ENCODE measurements around the gene OLFM3. TPM values are rescaled to one million over a fixed set of nuclear protein-coding genes. Genes with fewer than 3 reads are reported as not detected.

The OLFM3 gene
- total RNA-seq, 4 donors from 2014 or later = not detected

- no peaks in the 10 kb centered on the region for H3K9me3 ChIP-seq
- DNase-seq = no peak
- TF ChIP-seq, protein P1, sequence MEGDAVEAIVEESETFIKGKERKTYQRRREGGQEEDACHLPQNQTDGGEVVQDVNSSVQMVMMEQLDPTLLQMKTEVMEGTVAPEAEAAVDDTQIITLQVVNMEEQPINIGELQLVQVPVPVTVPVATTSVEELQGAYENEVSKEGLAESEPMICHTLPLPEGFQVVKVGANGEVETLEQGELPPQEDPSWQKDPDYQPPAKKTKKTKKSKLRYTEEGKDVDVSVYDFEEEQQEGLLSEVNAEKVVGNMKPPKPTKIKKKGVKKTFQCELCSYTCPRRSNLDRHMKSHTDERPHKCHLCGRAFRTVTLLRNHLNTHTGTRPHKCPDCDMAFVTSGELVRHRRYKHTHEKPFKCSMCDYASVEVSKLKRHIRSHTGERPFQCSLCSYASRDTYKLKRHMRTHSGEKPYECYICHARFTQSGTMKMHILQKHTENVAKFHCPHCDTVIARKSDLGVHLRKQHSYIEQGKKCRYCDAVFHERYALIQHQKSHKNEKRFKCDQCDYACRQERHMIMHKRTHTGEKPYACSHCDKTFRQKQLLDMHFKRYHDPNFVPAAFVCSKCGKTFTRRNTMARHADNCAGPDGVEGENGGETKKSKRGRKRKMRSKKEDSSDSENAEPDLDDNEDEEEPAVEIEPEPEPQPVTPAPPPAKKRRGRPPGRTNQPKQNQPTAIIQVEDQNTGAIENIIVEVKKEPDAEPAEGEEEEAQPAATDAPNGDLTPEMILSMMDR (IDR thresholded peaks at IDR 0.05) = no peak
- no peak for TF ChIP-seq POLR2A (IDR thresholded peaks at IDR 0.05)
- WGBS, 2 donors = 14 to 19% methylated on average over 2 of the region's 2 CpGs
- no peaks in the 10 kb centered on the region for H3K36me3 ChIP-seq
- H3K4me3 ChIP-seq = no peak overlapping the region
- H3K4me1 ChIP-seq = no peaks in the 10 kb centered on the region
- H3K27me3 ChIP-seq = no peaks in the 10 kb centered on the region
- H3K27ac ChIP-seq = no peak overlapping the region
- intact Hi-C loops (cut with DNase I) = no loop called here
Observed at GRCh38 chr1:101980974-101981373, 15.8 kb downstream of the OLFM3 start.

GRCh38 chr1:101977266-101977665 lies 19.5 kb downstream of the OLFM3 start:
- no peaks in the 10 kb centered on the region for H3K9me3 ChIP-seq
- H3K27me3 ChIP-seq = no peaks in the 10 kb centered on the region
- intact Hi-C loops (cut with DNase I) = no loop called here
- 85 to 86% methylated on average over 3 of the region's 3 CpGs for WGBS, 2 donors
- no peaks in the 10 kb centered on the region for H3K36me3 ChIP-seq
- H3K27ac ChIP-seq = no peak overlapping the region
- H3K4me1 ChIP-seq = no peaks in the 10 kb centered on the region
- TF ChIP-seq, protein P1 (IDR thresholded peaks at IDR 0.05) = no peak
- TF ChIP-seq POLR2A (IDR thresholded peaks at IDR 0.05) = no peak
- no peak for DNase-seq
- H3K4me3 ChIP-seq = no peak overlapping the region

DNA sequence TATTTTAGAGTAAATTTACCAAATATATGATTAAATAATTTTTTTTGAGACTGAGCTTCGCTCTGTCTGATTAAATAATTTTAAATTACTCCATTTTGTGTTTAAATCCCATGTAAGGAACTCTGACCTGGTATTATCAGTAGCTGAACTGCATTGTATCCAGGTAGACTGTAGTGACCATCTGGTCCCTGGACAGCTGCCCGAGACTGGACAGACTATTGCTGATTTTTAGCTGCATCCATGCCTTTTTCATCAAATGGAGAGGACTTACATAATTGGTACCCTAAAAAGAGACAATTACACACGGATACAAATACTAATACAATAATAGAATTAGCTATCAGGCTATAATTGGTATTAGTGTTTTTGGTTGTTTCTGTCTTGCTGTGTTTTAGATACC lies 20.6 kb downstream of the OLFM3 start:
- Histone ChIP-seq H3K27me3 (no peaks in the 10 kb centered on the region), H3K4me3 (no peak overlapping the region), H3K9me3 (no peaks in the 10 kb centered on the region), H3K36me3 (no peaks in the 10 kb centered on the region), H3K27ac (no peak overlapping the region), H3K4me1 (no peaks in the 10 kb centered on the region)
- intact Hi-C loops (cut with DNase I) = no loop called here
- WGBS, 2 donors = 56 to 59% methylated on average over 3 of the region's 3 CpGs
- TF ChIP-seq, protein P1 (IDR thresholded peaks at IDR 0.05) = no peak
- no peak for TF ChIP-seq POLR2A (IDR thresholded peaks at IDR 0.05)
- no peak for DNase-seq

DNA sequence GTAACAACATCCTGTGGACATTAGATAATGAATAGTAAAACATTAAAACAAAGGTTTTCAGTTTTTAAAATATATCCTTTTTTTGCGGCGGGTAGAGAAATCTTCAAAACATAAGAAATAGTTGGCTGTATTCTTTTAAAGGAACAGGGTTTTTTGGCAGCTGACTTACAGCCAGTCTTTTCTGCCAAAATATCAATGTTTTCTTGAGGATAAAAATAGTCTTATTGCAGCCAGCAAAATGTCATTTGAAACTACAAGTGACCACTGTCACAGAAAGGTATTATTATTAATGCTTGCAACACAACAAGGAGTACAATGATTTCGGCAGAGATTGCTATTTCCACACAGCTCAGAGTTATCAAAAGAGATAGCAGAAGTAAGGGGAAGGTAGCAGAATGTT lies 21.4 kb downstream of the OLFM3 start:
- TF ChIP-seq, protein P1 (IDR thresholded peaks at IDR 0.05) = no peak
- TF ChIP-seq POLR2A (IDR thresholded peaks at IDR 0.05) = no peak
- no peaks in the 10 kb centered on the region for H3K9me3 ChIP-seq
- H3K4me3 ChIP-seq = no peak overlapping the region
- DNase-seq = no peak
- 54 to 55% methylated on average over 3 of the region's 3 CpGs for WGBS, 2 donors
- H3K27ac ChIP-seq = no peak overlapping the region
- H3K36me3 ChIP-seq = no peaks in the 10 kb centered on the region
- no peaks in the 10 kb centered on the region for H3K27me3 ChIP-seq
- H3K4me1 ChIP-seq = no peaks in the 10 kb centered on the region
- intact Hi-C loops (cut with DNase I) = no loop called here

DNA sequence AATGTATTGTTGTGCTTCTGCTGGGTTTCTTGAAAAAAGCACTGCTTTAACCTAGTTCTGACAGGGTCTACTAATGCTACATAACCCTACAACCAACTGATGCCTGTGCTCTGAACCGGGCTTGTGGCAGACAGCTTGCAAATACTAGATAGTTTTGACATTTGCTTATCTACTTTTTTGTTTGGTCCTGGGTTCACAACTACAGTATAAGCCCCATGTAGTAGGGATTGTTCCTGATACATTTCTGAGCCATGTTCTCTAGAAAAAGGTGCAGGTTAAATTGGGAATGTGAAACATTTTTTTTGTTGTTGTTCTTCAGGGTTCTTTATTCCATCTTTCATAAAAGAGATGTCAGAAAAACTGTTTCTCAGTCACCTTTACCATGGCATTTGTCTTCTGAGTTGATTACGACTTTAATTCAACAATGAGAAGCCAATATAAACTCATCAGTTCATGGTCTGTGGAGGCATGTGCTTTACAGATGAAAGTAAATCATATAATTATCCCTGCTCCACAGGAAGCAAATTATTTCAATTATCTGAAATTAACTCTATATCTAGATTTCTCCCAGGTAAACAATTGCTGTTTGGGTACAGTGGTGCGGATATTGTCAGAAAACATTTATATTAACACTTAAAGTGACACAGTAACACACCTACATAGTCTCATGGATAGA lies 22.0 kb downstream of the OLFM3 start:
- TF ChIP-seq, protein P1 (IDR thresholded peaks at IDR 0.05) = no peak
- no peak for TF ChIP-seq POLR2A (IDR thresholded peaks at IDR 0.05)
- Histone ChIP-seq H3K36me3 (no peaks in the 10 kb centered on the region), H3K4me1 (no peaks in the 10 kb centered on the region), H3K9me3 (no peaks in the 10 kb centered on the region), H3K27ac (no peak overlapping the region), H3K4me3 (no peak overlapping the region), H3K27me3 (no peaks in the 10 kb centered on the region)
- DNase-seq = no peak
- WGBS, 2 donors = 50 to 69% methylated on average over 3 of the region's 3 CpGs
- intact Hi-C loops (cut with DNase I) = no loop called here

All from esophagus squamous epithelium (tissue), 5 donors.